CD4-positive, alpha-beta T cell (primary cell): ENCODE data around the gene ESRRG. TPM values are rescaled to one million over a fixed set of nuclear protein-coding genes. Genes with fewer than 3 reads are reported as not detected.

Experiments
- ATAC-seq: fragments of 200-7000 bp; cut with Tn5 transposase; one replicate; pipeline ENCODE4 v1.10.0; 2022; ENCODE audit warnings: mild to moderate bottlenecking; ENCODE audit not compliant: poor library complexity
- CTCF ChIA-PET: fragments of 350-600 bp; sonication (Branson Sonifier 250); formaldehyde crosslinking; loops from one replicate; lab custom pipeline; 2021; ENCODE audit warnings: antibody characterized with exemption, inconsistent platforms; lab: Charles Lee
- POLR2A ChIA-PET: fragments of 350-600 bp; sonication (Branson Sonifier 250); formaldehyde crosslinking; loops from one replicate; lab custom pipeline; 2021; ENCODE audit warnings: antibody characterized with exemption, inconsistent platforms; lab: Charles Lee
- DNase-seq, 14 experiments: peaks; one replicate each; pipeline ENCODE4 v3.0.0-alpha.2; 2013 to 2020; ENCODE audit warnings: mixed read lengths in 2 of 14
- H3K27ac ChIP-seq, 2 donors: one replicate each; pipeline versions ENCODE4 v1.5.1 to v1.7.0; 2013; ENCODE audit warnings: low read length in 2 of 2, low read depth in 1 of 2, mild to moderate bottlenecking in 1 of 2
- H3K27me3 ChIP-seq, 2 experiments: 1 replicate in 1 of 2; 2 replicates in 1 of 2; pipeline versions ENCODE4 v1.6.1 to v1.7.0; 2013; ENCODE audit warnings: low read length in 2 of 2, control low read depth in 1 of 2, mild to moderate bottlenecking in 1 of 2, moderate library complexity in 1 of 2; ENCODE audit not compliant: insufficient read depth in 2 of 2, control insufficient read depth in 1 of 2
- H3K36me3 ChIP-seq: one replicate; pipeline ENCODE4 v1.6.1; 2013; ENCODE audit warnings: low read length, control low read depth; ENCODE audit not compliant: insufficient read depth
- H3K4me1 ChIP-seq: one replicate; pipeline ENCODE4 v1.6.1; 2013; ENCODE audit warnings: low read length, control low read depth; ENCODE audit not compliant: insufficient read depth
- H3K4me3 ChIP-seq: one replicate; pipeline ENCODE4 v1.5.1; 2013; ENCODE audit warnings: mild to moderate bottlenecking, low read length, moderate library complexity
- H3K9me3 ChIP-seq, 2 experiments: 1 replicate in 1 of 2; 2 replicates in 1 of 2; pipeline versions ENCODE4 v1.6.1 to v1.7.0; 2013; ENCODE audit warnings: low read length in 2 of 2, mild to moderate bottlenecking in 2 of 2, control low read depth in 1 of 2, moderate library complexity in 1 of 2; ENCODE audit not compliant: control insufficient read depth in 1 of 2, insufficient read depth in 1 of 2
- H3K27ac Mint-ChIP-seq: one replicate; pipeline ENCODE4 v1.8.0; 2020; ENCODE audit warnings: mixed read lengths
- H3K27me3 Mint-ChIP-seq: one replicate; pipeline ENCODE4 v1.8.0; 2021; ENCODE audit warnings: mixed read lengths
- H3K36me3 Mint-ChIP-seq: one replicate; pipeline ENCODE4 v1.8.0; 2021; ENCODE audit warnings: low read depth, mixed read lengths
- H3K4me1 Mint-ChIP-seq: one replicate; pipeline ENCODE4 v1.8.0; 2021; ENCODE audit warnings: low read depth, mixed read lengths
- H3K4me3 Mint-ChIP-seq: one replicate; pipeline ENCODE4 v1.8.0; 2020; ENCODE audit warnings: mild to moderate bottlenecking, mixed read lengths
- H3K9me3 Mint-ChIP-seq: one replicate; pipeline ENCODE4 v1.8.0; 2020; ENCODE audit warnings: mixed read lengths
- CTCF ChIP-seq: fragments of 200-600 bp; IDR thresholded peaks from one replicate; pipeline ENCODE4 v1.8.0; 2022; ENCODE audit warnings: antibody characterized with exemption, mild to moderate bottlenecking
- intact Hi-C, 2 experiments: fragments of 100-400 bp; cut with DNase I in 1 of 2; cut with micrococcal nuclease in 1 of 2; formaldehyde crosslinking; loops; one replicate each; pipeline versions ENCODE4 v1.15.1 to v1.9.0; 2023 to 2025; cut with DNase I, micrococcal nuclease
- total RNA-seq, 174 experiments: library from RNA in 2 of 174; stranded (reverse) in 2 of 174; gene quantifications; one replicate each; pipeline ENCODE4 v1.2.3 and lab custom pipeline; 2021 to 2026

Gene ESRRG
- total RNA-seq, 2 experiments from 2014 or later, result not detected

GRCh38 chr1:216456682-216457081 is 266.5 kb downstream of the ESRRG start:
- POLR2A ChIA-PET, result no interaction called here
- no peak for TF ChIP-seq CTCF

GRCh38 chr1:216453777-216454176 is 269.5 kb downstream of the ESRRG start:
- intact Hi-C loops, result no loop called here
- H3K27me3 ChIP-seq, result no peaks in the 10 kb centered on the region
- CTCF ChIA-PET, result no interaction called here
- no peaks in the 10 kb centered on the region for H3K36me3 Mint-ChIP-seq
- no peak overlapping the region for H3K27ac ChIP-seq
- no peak overlapping the region for H3K27ac Mint-ChIP-seq
- H3K9me3 ChIP-seq, result peaks cover 0 to 4% of the 10 kb centered on the region in 2 experiments
- no peak for DNase-seq
- POLR2A ChIA-PET, result no interaction called here
- no peak for TF ChIP-seq CTCF
- no peaks in the 10 kb centered on the region for H3K4me1 Mint-ChIP-seq
- no peak overlapping the region for H3K4me3 Mint-ChIP-seq
- no peaks in the 10 kb centered on the region for H3K27me3 Mint-ChIP-seq
- H3K4me3 ChIP-seq, result no peak overlapping the region
- H3K4me1 ChIP-seq, result no peaks in the 10 kb centered on the region
- no peaks in the 10 kb centered on the region for H3K36me3 ChIP-seq
- ATAC-seq, result no peak
- H3K9me3 Mint-ChIP-seq, result peaks cover 8% of the 10 kb centered on the region

More at GRCh38 chr1:216456682-216457081, 266.5 kb downstream of the ESRRG start:
- H3K36me3 ChIP-seq, result no peaks in the 10 kb centered on the region
- Mint-ChIP-seq H3K4me3 (no peak overlapping the region), H3K27me3 (no peaks in the 10 kb centered on the region), H3K36me3 (no peaks in the 10 kb centered on the region), H3K27ac (no peak overlapping the region), H3K9me3 (peaks cover 6% of the 10 kb centered on the region), H3K4me1 (no peaks in the 10 kb centered on the region)
- H3K27me3 ChIP-seq, result no peaks in the 10 kb centered on the region
- H3K9me3 ChIP-seq, result peaks cover 0 to 4% of the 10 kb centered on the region in 2 experiments
- H3K4me3 ChIP-seq, result no peak overlapping the region
- H3K27ac ChIP-seq, result no peak overlapping the region
- no peak for ATAC-seq
- intact Hi-C loops, result no loop called here
- no peaks in the 10 kb centered on the region for H3K4me1 ChIP-seq
- CTCF ChIA-PET, result no interaction called here
- DNase-seq, result no peak
